Tibial artery (tissue), 4 donors: Measurements from ENCODE around the gene SLAMF9.

ENCODE experiments used
- DNase-seq, 2 donors: peaks; one replicate each; pipeline ENCODE4 v3.0.0-alpha.2; 2019
- H3K27ac ChIP-seq, 2 donors: fragments of 200-600 bp; sonication (generic) in 1 of 2; 1 replicate in 1 of 2; 2 replicates in 1 of 2; pipeline ENCODE4 v1.5.1; 2018 to 2019; ENCODE audit warnings: mild to moderate bottlenecking in 1 of 2
- H3K27me3 ChIP-seq, 2 donors: fragments of 200-600 bp; sonication (generic) in 1 of 2; one replicate each; pipeline versions ENCODE4 v1.5.1 to v1.6.0; 2016 to 2019
- H3K36me3 ChIP-seq, 3 donors: fragments of 200-600 bp; sonication (generic) in 2 of 3; one replicate each; pipeline ENCODE4 v1.5.1; 2016 to 2019; ENCODE audit warnings: mild to moderate bottlenecking in 2 of 3
- H3K4me1 ChIP-seq, 4 donors: fragments of 200-600 bp; sonication (generic) in 2 of 4; 1 replicate in 3 of 4; 2 replicates in 1 of 4; pipeline ENCODE4 v1.5.1; 2016 to 2019
- H3K4me3 ChIP-seq, 2 donors: fragments of 200-600 bp; sonication (generic) in 1 of 2; 1 replicate in 1 of 2; 2 replicates in 1 of 2; pipeline ENCODE4 v1.5.1; 2018 to 2019; ENCODE audit warnings: mild to moderate bottlenecking in 2 of 2
- H3K9me3 ChIP-seq, 3 donors: fragments of 200-600 bp; sonication (generic) in 1 of 3; one replicate each; pipeline ENCODE4 v1.5.1; 2016 to 2019
- intact Hi-C: fragments of 100-400 bp; cut with DNase I; formaldehyde crosslinking; loops from one replicate; pipeline ENCODE4 v1.15.0; 2023; ENCODE audit warnings: low total_unique reads
- TF ChIP-seq, protein P1 (sequence below), 2 experiments: fragments of 200-600 bp in 1 of 2; fragments of 450-650 bp in 1 of 2; IDR thresholded peaks; one replicate each; pipeline ENCODE4 v1.5.1; 2017 to 2019; ENCODE audit warnings: antibody characterized with exemption in 2 of 2, mild to moderate bottlenecking in 1 of 2, moderate library complexity in 1 of 2

The SLAMF9 gene

DNA sequence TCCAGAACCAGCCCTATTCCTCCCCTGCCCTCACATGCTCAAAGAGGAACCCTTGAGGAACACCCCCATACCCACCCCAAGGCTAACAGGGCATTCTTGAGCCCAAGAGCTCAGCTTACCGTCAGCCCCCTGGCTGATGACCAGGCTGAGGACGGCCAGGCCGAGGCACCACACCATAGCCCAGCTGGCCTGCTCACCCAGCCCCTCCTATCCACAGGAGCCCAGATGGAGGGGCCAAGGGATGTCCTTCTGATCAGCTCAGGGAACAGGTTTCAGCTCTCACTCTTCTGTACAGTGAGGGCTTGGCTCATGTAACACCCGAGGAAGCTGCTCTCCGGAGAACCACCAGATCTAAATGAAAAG, 10.8 kb downstream of the SLAMF9 start:
- Histone ChIP-seq H3K9me3 (no peaks in the 10 kb centered on the region), H3K36me3 (no peaks in the 10 kb centered on the region), H3K4me3 (no peak overlapping the region), H3K27me3 (peaks cover 0 to 51% of the 10 kb centered on the region in 2 donors), H3K27ac (no peak overlapping the region), H3K4me1 (peaks cover 0 to 16% (median 12%) of the 10 kb centered on the region in 4 donors)
- TF ChIP-seq, protein P1, sequence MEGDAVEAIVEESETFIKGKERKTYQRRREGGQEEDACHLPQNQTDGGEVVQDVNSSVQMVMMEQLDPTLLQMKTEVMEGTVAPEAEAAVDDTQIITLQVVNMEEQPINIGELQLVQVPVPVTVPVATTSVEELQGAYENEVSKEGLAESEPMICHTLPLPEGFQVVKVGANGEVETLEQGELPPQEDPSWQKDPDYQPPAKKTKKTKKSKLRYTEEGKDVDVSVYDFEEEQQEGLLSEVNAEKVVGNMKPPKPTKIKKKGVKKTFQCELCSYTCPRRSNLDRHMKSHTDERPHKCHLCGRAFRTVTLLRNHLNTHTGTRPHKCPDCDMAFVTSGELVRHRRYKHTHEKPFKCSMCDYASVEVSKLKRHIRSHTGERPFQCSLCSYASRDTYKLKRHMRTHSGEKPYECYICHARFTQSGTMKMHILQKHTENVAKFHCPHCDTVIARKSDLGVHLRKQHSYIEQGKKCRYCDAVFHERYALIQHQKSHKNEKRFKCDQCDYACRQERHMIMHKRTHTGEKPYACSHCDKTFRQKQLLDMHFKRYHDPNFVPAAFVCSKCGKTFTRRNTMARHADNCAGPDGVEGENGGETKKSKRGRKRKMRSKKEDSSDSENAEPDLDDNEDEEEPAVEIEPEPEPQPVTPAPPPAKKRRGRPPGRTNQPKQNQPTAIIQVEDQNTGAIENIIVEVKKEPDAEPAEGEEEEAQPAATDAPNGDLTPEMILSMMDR (IDR thresholded peaks at IDR 0.05), result no peak
- intact Hi-C loops, result no loop called here
- peak in 1 of 2 donors; percentile 24 for DNase-seq

- TF ChIP-seq, protein P1 (IDR thresholded peaks at IDR 0.05), result no peak
- H3K4me1 ChIP-seq, result peaks cover 0 to 16% (median 12%) of the 10 kb centered on the region in 4 donors
- DNase-seq, result peak in 1 of 2 donors; percentile 52
Measured at GRCh38 chr1:159942632-159943277, 11.3 kb downstream of the SLAMF9 start.

DNA sequence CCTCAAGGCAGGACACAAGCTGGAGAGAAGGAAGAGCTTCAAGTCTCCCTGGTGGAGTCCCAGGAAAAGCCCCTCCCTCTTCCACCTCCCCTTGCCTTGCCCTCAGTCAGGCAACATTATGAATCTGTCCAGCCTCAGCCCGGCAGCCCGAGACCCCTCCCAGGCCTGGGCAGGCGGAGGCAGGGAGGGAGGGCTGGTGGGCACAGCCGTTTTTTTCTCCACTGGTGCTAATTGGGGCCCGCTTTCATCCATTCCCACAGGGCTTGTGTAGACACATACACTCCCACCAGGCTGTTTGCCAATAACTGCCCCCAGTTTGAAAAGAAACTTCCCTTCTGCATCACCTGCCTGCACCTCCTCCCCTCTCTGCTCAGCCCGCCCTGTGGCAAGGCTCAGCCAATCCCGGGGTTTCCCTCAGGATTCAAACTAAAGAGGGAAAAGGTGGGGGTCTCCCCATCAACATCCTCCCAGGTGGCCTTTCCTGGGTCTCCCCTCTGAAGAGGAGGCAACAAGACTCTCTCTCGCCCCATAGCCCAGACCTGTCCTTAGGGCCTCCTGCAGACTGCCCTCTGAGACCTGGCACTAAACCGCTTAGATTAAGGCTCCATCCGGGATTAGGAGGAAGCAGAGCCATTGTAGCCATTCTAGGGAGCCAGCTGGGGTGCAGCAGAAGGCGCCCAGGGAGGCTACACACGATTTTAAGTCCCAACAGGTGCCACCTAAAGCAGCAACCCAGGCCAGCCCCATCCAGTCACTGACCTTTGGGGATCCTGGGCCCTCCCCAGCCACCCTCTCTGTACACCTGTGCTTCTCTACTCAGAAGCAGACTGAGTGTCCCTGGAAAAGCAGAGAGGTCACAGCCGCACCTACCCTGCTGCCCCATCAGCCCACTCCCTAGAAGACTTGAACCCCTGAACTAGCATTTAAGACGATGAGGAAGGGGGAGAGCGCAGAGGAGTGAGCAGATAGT, 12.2 kb downstream of the SLAMF9 start:
- Histone ChIP-seq H3K4me1 (peaks cover 0 to 16% (median 12%) of the 10 kb centered on the region in 4 donors), H3K27me3 (peaks cover 0 to 65% of the 10 kb centered on the region in 2 donors), H3K9me3 (no peaks in the 10 kb centered on the region), H3K4me3 (no peak overlapping the region), H3K36me3 (no peaks in the 10 kb centered on the region), H3K27ac (no peak overlapping the region)
- DNase-seq, result peak in 1 of 2 donors; percentile 51
- intact Hi-C loops, result no loop called here
- TF ChIP-seq, protein P1 (IDR thresholded peaks at IDR 0.05), result no peak

More at GRCh38 chr1:159942632-159943277, 11.3 kb downstream of the SLAMF9 start:
- no peak overlapping the region for H3K4me3 ChIP-seq
- H3K27ac ChIP-seq, result no peak overlapping the region
- H3K9me3 ChIP-seq, result no peaks in the 10 kb centered on the region
- H3K27me3 ChIP-seq, result peaks cover 0 to 56% of the 10 kb centered on the region in 2 donors
- H3K36me3 ChIP-seq, result no peaks in the 10 kb centered on the region
- intact Hi-C loops, result no loop called here

DNA sequence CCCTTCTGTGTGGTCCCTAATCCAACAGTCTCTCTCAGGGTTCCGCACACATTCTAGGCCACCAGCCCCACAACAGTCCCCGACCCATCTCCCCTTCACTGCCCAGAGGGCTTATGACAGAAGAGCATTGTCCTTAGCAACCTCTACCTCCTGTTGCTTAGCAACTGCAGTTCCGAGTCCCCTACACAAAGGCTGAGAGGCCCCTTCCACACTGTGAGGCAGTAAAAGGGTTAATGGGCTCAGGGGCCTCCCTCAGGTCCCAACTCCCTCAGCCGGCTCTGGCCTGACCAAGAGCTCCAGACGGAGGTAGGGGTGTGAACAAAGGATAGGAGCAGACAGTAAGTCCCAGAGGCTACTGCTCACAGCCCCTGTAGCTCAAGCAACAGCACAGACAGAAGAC, 12.9 kb downstream of the SLAMF9 start:
- intact Hi-C loops, result no loop called here
- no peaks in the 10 kb centered on the region for H3K9me3 ChIP-seq
- H3K4me3 ChIP-seq, result no peak overlapping the region
- TF ChIP-seq, protein P1 (IDR thresholded peaks at IDR 0.05), result no peak
- H3K4me1 ChIP-seq, result peaks cover 0 to 23% (median 15%) of the 10 kb centered on the region in 4 donors
- H3K27me3 ChIP-seq, result peaks cover 0 to 69% of the 10 kb centered on the region in 2 donors
- no peak for DNase-seq
- no peak overlapping the region for H3K27ac ChIP-seq
- no peaks in the 10 kb centered on the region for H3K36me3 ChIP-seq

GRCh38 chr1:159940006-159940620, 13.9 kb downstream of the SLAMF9 start:
- DNase-seq, result no peak
- Histone ChIP-seq H3K9me3 (no peaks in the 10 kb centered on the region), H3K27me3 (peaks cover 0 to 68% of the 10 kb centered on the region in 2 donors), H3K4me3 (no peak overlapping the region), H3K4me1 (peaks cover 0 to 17% (median 6%) of the 10 kb centered on the region in 4 donors), H3K36me3 (no peaks in the 10 kb centered on the region), H3K27ac (no peak overlapping the region)
- TF ChIP-seq, protein P1 (IDR thresholded peaks at IDR 0.05), result no peak
- intact Hi-C loops, result no loop called here
